ENCODE data around the gene CHST8.

The CHST8 gene

GRCh38 chr19:33799476-33799875 is 177.7 kb downstream of the CHST8 start:
- DNase-seq, result no peak

- no peak for DNase-seq
Measured at GRCh38 chr19:33800012-33800680, 178.4 kb downstream of the CHST8 start.

- DNase-seq, result no peak
Measured at GRCh38 chr19:33801411-33801810, 179.7 kb downstream of the CHST8 start.

GRCh38 chr19:33802001-33802400 is 180.2 kb downstream of the CHST8 start:
- DNase-seq, result no peak

- DNase-seq, result no peak
Measured at GRCh38 chr19:33802801-33803200, 181.0 kb downstream of the CHST8 start.

- DNase-seq, result no peak
Measured at GRCh38 chr19:33803383-33803782, 181.6 kb downstream of the CHST8 start.

- no peak for DNase-seq
Measured at GRCh38 chr19:33804021-33804799, 182.5 kb downstream of the CHST8 start.

- DNase-seq, result no peak
Measured at GRCh38 chr19:33805313-33805712, 183.6 kb downstream of the CHST8 start.

GRCh38 chr19:33805840-33806433 is 184.2 kb downstream of the CHST8 start:
- DNase-seq, result no peak

GRCh38 chr19:33806434-33806881 is 184.7 kb downstream of the CHST8 start:
- no peak for DNase-seq

GRCh38 chr19:33808399-33808798 is 186.6 kb downstream of the CHST8 start:
- DNase-seq, result no peak

GRCh38 chr19:33809960-33810359 is 188.2 kb downstream of the CHST8 start:
- no peak for DNase-seq

GRCh38 chr19:33810821-33811220 is 189.1 kb downstream of the CHST8 start:
- DNase-seq, result no peak

GRCh38 chr19:33811246-33811645 is 189.5 kb downstream of the CHST8 start:
- DNase-seq, result no peak

GRCh38 chr19:33811736-33812387 is 190.1 kb downstream of the CHST8 start:
- DNase-seq, result no peak

- DNase-seq, result no peak
Measured at GRCh38 chr19:33812388-33813330, 190.9 kb downstream of the CHST8 start.

- no peak for DNase-seq
Measured at GRCh38 chr19:33813391-33814101, 191.8 kb downstream of the CHST8 start.

GRCh38 chr19:33814181-33815165 is 192.7 kb downstream of the CHST8 start:
- no peak for DNase-seq

GRCh38 chr19:33815380-33816340 is 193.9 kb downstream of the CHST8 start:
- DNase-seq, result no peak
